Spleen (tissue), 7 donors: Measurements from ENCODE around the gene RIPK3.

Experiments used
- CTCF ChIP-seq, 11 experiments: fragments of 200-600 bp in 7 of 11; fragments of 450-650 bp in 4 of 11; sonication (generic) in 4 of 11; IDR thresholded peaks in 8 of 11; conservative IDR thresholded peaks in 3 of 11; 1 replicate in 7 of 11; 2 replicates in 4 of 11; pipeline versions ENCODE4 v1.4.0 to v1.8.0; 2016 to 2021; ENCODE audit warnings: antibody characterized with exemption in 11 of 11, inconsistent platforms in 4 of 11, mild to moderate bottlenecking in 1 of 11
- POLR2A ChIP-seq, 3 donors: fragments of 450-650 bp; IDR thresholded peaks; one replicate each; pipeline ENCODE4 v1.5.1; 2017; ENCODE audit warnings: antibody characterized with exemption in 3 of 3, mild to moderate bottlenecking in 1 of 3
- donor health status: DM: no; HTN: no; CAD: no; lungs with moderate emphysema.
- donor health status: DM: no; HTN: no; CAD: no.
- donor health status: DM: no; HTN: no; CAD: no.

DNA sequence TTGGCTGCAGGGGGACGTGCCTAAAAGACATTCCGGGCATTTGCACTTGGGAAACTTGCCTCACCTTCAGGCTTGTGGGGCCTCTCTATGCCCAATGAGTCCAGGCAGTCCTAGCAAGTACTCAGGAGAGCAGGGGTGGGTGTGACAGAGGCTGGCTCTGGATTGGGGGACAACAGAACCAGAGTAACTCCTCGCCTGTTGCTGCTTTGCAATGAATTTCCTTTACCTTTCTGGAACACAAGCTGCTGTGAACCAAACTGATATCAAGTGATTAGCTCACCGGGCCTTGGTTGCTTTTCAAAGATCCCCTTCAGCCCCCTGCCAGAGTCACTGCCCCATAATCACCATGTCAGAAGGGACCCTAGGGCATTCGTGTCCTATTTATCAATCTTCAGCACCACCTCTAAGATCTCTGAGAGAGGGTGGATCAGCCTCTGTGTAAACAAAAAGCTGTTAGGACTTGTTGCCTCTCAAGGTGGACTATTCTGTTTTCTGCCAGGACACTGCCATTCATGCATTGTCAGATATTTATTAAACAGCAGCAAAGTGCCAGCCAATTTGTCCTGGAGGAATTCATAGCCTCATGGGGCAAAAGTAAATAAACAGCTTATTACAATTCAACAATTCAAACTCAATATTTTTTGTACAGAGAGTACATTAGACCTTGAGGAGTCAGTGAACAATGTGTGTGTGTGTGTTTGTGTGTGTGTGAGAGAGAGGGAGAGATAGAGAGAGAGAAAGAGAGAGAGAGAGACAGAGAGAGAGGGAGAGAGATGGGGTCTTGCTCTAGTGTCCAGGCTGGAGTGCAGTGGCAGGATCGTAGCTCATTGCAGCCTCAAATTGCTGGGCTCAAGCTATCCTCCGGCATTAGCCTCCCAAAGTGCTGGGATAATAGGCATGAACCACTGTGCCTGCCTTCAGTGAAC is 39.5 kb upstream of the RIPK3 start:
- TF ChIP-seq CTCF (IDR thresholded peaks at IDR 0.05 in 8 of 11, conservative IDR thresholded peaks at IDR 0.05 in 3 of 11) = no peak
- no peak for TF ChIP-seq POLR2A (IDR thresholded peaks at IDR 0.05)
